GM21526 (cell line): Measurements from ENCODE around the gene CTSF.
A peak's percentile ranks its signal among the peaks of the same experiment; 100 is the strongest.
"Not testable (repeated sequence)": the region's sequence is repeated elsewhere in the genome, so short reads cannot be mapped to it uniquely, and the experiment has no call there.

Experiments
- ATAC-seq: cut with Tn5 transposase; IDR thresholded peaks from one replicate; pipeline ENCODE4 v1.9.1; 2021; ENCODE audit warnings: moderate library complexity; ENCODE audit not compliant: unreplicated experiment, low FRiP score

CTSF gene

DNA sequence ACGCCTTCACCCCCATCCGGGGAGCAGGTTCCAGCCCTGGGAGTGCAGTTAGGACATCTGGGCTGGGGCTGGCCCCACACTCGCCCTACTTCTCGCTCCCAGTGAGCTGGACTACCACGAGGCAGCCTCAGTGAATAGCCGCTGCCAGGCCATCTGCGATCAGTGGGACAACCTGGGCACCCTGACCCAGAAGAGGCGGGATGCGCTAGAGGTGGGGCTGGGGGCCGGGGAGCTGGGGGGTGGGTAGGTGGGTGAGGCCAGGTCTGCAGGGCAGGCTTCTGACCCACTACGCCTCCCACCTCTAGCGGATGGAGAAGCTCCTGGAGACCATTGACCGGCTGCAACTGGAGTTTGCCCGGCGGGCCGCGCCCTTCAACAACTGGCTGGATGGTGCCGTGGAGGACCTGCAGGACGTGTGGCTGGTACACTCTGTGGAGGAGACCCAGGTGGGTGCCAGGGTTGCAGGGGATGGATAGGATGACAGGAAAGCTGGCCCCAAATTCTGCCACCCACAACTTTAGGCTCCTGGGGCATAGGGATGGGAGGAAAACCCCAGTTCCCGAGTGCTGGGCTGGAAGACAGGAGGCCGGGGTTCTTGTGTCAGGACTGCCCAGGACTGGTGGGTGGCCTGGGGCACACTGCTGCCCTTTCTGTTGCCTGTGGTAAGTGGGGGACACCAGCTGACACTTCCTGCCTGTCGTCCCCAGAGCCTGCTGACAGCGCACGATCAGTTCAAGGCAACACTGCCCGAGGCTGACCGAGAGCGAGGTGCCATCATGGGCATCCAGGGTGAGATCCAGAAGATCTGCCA, 8.3 kb downstream of the CTSF start:
- ATAC-seq, result no peak

DNA sequence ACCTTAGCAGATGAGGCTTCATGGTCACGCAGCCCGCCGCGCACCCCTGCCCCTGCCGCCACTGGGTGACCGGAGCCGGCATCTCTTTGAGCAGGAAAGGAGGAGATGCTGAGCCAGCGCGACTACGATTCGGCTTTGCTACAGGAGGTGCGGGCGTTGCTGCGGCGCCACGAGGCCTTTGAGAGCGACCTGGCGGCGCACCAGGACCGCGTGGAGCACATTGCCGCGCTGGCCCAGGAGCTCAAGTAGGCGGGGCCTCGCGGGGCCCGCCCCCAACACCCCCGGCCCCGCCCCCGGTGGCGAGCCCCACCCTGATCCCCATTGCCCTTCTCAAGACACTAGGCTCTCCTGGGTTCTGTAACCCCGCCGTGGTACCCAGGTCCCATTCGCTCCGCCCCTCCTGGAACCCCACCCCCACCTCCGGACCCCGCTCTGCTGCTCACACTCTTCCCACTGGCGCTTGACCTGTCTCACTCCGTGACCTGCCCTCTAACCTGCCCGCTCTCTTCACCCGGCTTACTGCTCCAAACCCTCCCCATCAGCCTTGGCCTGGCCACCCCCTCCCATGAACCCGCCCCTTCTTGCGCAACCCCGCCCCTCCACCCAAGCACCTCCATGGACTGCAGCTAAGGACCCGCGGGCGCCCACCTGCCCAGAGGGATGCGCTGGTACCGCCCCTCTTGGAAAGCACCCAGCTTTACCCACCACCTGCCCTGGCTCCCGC, 9.1 kb downstream of the CTSF start:
- ATAC-seq, result no peak

DNA sequence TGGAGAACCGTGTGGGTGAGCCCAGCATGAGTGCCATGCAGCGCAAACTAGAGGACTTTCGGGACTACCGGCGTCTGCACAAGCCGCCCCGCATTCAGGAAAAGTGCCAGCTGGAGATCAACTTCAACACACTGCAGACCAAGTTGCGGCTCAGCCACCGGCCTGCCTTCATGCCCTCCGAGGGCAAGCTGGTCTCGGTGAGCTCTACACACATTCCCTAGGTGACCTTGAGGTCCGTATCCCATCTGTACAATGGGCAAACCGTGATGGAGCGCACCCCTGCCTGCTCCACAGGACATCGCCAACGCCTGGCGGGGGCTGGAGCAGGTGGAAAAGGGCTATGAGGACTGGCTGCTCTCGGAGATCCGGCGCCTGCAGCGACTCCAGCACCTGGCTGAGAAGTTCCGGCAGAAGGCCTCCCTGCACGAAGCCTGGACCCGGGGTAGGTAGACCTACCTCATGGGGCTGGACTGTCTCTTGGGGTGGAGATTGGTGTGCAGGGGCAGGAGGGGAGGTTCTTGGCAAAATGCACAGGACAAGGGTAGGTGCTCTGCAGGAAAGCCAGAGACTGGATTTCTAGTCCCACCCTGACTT, 10.6 kb downstream of the CTSF start:
- ATAC-seq, result no peak

DNA sequence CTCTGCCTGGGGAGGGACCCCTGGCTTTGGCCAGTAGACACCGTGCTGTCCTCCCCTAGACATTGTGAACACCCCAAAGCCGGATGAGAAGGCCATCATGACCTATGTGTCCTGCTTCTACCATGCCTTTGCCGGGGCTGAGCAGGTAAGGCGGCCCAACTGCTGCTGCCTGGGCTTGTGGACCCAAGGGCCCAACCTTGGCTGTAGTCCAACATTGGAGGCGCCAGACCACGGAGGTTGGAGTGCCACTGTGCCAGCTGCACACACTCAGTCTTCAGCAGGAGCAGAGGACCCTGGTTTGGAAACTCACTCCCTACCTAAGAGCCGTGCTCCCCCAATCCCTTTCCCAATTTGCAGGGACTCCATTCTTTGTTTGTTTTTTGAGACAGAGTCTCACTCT, 12.3 kb downstream of the CTSF start:
- no peak for ATAC-seq

DNA sequence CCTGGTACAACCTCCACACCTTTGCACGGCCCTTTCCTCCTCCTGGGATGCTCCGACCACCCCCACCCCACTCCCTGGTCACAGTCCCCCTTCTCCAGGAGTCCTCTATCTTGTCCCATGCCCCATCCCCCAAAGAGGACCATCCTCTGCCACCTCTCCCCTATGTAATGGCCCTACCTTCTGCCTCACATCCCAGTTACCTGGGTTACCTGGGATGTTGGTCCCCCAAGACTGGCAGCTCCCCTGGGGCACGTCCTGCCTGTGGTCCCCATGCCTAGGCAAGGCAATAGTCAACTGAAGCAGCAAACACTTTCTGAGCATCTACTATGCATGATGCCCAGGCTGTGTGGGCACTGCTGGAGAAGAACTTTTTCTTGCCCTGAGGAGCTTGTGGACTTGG, 13.0 kb downstream of the CTSF start:
- no peak for ATAC-seq

DNA sequence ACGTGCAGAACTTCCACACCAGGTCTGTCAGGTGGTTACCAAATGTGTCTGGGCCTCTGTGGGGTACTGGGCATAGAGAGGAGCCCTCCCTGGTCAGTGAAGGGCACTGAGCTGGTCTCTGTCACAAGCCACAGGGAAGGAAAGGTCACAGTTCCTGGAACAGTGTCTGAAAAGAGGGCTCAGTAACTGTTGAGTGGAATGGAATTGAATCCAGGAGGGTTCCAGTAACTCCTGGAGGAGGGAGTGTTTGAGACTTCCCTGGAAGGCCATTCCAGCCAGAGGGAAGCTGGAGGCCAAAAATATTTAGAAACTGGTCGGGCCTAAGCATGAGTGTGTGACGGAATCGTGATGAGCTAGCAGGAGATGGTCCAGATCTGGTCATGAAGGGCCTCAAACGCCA, 13.8 kb downstream of the CTSF start:
- ATAC-seq, result no peak

DNA sequence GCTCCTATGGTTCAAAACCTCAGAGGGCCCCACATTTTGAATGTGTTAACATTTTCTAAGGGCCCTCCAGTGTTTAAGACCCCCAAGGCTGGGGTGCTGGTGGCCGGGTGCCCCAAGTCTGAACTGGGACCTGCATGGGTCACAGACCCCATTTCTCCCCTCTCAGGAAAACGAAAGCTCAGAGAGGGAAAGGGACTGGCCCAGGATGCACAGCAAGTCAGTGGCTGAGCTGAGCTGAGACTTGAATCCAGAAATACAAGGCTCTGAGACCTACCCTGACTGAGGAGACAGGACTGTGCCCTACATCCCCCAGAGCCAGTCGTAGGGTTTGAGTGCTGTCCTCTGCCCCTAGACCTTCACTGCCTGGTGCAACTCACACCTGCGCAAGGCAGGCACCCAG, 17.5 kb downstream of the CTSF start:
- ATAC-seq, result no peak

DNA sequence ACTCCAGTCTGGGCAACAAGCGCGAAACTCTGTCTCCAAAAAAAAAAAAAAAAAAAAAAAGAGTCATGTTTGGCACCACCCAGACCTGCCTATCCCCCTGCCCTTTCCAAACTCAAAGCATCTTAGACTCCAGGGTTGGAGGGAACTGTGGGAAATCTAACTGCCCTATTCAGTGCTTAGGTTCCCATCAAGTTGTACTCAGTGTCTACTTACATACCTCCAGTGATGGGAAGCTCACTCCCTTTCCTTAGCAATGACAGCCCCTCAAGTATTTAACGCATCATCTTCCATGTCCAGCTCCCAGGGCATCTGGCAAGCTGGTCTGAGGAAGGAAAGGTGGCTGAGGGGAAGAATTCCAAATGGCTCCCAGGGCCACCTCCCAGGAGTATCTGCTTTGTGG, 18.7 kb downstream of the CTSF start:
- no peak for ATAC-seq

DNA sequence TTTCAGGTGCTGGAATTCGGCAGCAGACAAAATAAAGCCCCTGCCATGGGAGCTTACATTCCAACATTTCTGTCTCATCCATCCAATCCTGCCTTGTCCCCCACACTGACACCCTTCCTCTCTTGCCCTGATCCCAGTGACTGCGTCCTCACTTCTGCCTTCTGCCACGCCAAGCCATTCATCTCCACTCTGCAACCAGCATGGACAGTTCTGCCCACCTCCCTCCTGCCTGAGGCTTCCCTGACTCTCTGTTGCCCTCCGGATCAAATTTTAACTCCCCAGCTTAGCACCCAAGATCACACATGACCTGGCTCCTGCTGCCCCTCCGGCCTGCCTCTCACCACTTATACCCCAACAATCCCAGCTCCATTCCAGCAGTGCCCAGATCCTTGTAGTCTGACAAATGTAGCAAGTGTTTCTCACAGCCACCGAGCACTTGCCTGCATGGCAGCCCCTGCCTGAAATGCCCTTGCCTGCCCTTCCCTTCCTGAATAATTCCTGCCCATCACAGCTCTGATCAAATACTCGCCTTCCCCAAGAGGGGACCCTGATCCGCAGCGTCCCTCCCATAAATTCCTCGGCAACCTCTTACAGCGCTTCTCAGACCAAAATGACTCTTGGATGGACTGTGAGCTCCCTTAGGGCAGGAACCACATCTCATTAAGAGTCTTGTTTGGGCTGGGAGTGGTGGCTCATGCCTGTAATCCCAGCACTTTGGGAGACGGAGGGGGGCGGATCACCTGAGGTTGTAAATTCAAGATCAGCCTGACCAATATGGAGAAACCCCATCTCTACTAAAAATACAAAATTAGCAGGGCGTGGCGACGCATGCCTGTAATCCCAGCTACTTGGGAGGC, 19.4 kb downstream of the CTSF start:
- no peak for ATAC-seq

DNA sequence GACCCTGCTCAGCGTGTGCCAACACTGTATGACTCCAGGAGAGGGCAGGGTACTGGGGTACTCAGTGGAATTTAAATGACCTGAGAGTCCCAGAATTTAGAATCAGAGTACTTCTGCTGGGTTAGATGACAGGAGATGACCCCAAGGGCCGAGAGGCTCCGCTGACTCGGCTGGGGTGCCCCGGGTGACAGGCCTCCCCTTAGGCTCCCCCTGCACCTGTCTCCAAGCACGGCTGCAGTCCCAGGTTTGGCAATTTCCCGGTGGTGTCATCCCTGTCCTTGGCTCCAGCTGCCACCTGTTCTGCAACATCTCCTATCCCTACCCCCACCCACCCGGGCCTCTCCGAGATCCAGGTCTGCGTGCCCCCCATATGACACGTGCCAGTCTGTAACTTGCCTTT, 20.4 kb downstream of the CTSF start:
- no peak for ATAC-seq

DNA sequence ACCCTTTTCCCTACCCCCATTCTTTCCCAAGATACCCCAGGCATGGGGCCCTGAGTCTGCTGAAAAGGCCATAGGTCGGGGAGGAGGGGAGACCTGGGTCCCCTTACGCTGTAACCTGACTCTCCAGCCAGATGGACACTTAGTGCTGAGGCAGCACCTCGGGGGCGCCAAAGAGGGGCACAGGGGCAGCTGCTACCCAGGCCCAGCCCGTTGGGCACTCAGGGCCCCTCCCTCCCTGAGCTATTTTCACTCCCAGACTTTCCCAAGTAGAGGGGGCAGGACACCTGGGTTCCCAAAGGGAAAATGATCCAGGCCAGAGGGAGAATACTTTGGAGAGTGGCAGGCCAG, 20.8 kb downstream of the CTSF start:
- no peak for ATAC-seq

DNA sequence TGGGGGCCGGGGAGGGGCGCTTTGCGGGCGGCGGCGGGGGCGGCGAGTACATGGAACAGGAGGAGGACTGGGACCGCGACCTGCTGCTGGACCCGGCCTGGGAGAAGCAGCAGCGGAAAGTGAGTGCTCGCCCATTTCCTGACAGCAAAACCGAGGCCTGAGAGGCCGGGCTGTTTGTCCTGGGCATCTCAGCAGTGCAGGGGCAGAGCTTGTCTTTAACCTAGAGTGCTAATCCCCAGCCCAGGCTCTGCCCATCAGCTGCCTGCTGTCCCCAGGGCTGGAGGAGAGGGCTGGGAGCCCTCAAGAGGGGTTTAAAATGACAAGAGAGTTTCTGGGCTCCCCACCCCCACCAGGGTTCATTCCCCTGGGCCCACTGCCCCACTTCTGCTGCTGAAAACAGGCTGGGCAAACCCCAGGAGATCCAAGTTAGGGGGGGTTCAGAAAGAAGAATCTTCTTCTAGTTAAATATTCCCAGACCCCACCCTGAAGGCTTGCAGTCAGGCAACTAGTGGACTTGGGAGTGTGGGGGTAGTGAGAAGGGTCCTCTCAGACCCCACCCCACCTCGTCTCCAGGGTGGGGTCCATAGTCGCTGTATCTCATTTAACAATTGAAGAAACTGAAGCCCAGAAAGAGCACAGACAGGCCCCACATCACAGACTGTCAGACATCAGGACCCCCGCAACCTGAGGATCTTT, 21.3 kb downstream of the CTSF start:
- no peak for ATAC-seq

DNA sequence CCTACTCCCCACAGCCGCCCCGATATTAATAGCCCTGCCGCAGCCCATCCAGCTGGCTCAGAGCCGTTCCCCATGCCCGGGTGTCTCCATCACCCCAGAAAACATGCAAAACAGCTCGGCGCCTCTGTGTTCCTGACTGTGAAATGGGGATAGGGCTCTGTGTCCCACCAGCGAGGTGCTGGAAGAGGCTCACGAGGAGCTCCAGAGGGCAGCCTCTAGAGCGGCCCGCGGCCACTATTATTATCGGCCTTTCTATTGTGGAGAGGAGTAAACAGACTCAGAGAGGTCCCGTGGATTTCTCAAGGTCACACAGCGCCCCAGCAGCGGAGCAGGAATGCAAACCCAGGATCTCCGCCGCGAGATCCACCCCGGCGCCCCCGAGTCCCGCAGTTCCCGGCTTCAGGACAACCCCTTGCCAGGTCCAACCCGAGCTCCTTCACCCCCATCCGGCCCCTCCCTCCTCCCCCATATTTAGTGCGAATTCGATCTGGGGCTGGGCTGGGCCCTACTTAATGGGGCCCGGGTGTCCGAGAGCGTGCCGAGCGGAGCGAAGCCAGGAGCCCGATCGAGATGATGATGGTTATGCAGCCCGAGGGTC, 21.9 kb downstream of the CTSF start, which contains the start of gene ACTN3:
TSS of gene ACTN3 (plus strand) at position 536 of the 598 bp plus-strand sequence. CDS start at position 571, 35 bp downstream.
- ATAC-seq, result no peak

DNA sequence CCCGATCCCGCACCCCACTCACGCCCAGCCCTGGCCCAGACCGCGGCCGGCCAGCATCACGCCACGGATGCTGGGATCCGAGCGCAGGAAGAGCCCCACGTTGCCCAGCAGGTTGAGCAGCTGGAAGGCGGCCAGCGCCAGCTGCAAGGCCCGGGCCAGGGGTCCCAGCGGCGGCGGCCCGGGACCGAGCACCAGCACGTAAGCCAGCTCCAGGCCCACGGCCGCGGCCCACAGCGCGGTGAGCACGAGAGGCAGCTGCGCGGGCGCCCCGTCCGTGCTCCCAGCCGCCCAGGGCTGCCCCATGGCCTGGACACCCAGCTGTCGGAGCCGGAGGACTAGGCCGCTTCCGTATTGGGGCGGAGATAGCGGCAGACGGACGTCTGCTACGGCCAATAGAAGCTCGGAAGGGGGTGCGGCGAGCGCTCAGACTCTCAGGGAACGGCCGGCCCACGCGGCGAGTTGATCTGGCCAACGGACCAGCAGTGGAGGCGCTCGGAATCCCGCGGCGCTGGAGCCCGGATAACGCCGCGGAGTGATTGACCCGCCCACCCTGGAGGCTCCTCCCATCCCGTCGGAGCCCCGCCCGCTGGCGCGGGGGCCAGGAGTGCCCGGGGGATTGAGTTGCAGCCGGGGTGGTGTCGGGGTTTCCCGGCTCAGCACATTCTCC, 22.6 kb downstream of the CTSF start, which contains the start of gene ZDHHC24:
TSS of gene ZDHHC24 (minus strand) at position 348 of the 667 bp plus-strand sequence. CDS start at position 303, 45 bp downstream.
- ATAC-seq, result peak; percentile 81

DNA sequence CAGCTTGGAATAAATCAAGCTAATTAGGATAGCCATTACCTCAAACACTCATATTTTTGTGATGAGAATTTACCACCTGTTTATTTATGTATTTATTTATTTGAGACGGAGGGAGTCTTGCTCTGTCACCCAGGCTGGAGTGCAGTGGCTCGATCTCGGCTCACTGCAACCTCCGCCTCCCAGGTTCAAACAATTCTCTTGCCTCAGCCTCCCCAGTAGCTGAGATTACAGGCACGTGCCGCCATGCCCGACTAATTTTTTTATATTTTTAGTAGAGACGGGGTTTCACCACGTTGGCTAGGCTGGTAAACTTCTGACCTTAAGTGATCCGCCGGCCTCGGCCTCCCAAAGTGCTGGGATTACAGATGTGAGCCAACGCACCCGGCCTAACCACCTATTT, 23.5 kb downstream of the CTSF start:
- ATAC-seq, result not testable (repeated sequence)

DNA sequence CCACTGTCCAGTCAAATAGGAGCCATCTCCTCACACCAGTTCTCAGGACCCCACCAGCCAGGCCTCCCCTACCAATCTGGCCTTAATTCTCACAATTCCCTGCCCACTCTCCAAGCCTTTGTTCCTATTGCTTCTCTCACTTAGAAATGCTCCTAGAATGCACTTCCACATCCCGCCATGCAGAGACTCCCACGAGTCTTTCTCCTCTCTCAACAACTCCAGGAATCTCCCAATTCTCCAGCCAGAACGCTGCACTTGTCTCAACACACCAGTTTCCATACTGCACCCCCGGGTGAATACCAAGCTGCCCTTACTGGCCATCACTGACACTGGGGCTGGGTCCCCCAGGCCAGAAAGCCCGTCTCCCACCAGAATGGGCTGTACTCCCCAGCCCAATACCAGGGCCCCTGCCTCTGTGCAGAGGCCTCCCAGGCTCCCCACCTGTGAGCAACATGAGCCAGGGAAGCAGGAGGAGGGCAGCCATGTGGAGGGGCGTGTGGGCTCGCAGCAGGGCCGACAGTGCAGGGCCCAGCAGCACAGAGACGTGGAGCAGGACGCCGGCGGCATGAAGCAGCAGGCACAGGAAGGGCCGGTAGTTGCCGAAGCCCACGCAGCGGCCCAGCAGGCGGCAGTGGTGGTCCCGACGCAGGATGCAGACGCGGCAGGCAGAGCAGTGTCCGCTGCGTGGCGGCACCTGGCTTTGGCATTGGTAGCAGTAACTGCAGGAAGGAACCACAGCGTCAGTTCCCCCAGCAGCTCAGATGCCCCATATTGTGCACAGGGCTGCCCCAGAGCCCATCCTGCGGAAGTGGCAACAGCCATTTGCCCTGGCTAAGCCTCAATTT, 24.9 kb downstream of the CTSF start:
- ATAC-seq, result no peak

DNA sequence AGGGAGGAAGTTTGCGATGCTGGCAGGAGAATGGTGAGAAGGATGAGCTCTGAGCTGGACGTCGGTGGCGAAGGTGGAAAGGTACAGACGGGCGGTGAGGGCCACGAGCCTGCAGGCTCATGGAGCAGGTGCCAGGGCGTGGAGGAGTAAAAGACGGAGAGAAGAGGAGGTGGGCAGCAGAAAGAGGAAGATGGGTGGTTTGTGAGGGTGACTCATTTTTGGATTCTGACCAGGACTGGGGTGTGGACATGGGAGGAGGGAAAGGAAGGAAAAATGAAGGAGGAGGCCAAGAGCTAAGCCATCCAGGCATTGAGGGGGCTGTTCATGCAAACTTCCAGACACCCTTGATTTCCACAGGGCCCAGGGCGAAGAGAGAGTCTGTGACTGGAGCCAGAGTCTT, 26.0 kb downstream of the CTSF start:
- ATAC-seq, result no peak

DNA sequence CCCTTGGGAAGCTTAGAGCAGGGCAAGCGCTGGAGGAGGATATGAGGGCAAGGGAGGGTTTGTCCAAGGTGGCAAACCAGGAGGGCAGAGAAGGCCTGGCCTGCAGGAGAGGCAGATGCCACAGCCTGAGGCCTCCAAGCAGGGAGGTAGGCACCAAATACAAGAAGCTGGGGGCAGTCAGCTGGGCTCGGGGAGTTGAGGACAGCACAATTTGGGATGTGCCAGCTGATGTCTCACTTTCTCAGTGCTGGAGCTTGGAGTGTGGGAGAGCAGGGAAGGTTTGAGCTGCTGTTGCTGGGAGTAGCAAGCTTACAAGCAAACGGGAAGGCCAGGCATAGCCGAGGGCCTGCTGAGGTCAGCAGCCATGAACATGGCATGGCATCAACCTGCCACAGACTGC, 26.5 kb downstream of the CTSF start:
- ATAC-seq, result no peak
